NB4 (cell line): ENCODE results near the gene NKAP.

Source experiments
- POLR2A ChIP-seq: IDR thresholded peaks from 2 replicates; pipeline ENCODE4 v1.6.1; 2011; ENCODE audit warnings: mild to moderate bottlenecking; ENCODE audit not compliant: insufficient read length; ENCODE audit errors: extremely low read depth
- TF ChIP-seq, protein P1 (sequence below): IDR thresholded peaks from one replicate; pipeline ENCODE4 v1.5.1; 2012; ENCODE audit warnings: low read depth, low read length

DNA sequence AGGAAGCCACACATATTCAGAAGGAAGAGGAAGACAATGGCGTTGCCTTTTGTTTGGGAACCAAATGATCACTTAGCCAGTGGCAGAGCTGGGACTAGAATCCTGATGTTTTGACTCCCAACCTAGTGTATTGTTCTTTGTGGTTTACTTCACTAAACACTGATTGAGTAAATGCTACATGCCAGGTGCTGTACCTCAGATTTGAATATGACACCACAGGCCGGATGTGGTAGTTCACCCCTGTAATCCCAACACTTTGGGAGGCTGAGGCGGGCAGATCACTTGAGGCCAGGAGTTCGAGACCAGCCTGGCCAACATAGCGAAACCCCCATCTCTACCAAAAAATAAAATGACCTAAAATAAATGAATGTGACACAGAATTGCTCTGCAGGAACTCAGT lies 63.5 kb downstream of the NKAP start:
- TF ChIP-seq, protein P1, sequence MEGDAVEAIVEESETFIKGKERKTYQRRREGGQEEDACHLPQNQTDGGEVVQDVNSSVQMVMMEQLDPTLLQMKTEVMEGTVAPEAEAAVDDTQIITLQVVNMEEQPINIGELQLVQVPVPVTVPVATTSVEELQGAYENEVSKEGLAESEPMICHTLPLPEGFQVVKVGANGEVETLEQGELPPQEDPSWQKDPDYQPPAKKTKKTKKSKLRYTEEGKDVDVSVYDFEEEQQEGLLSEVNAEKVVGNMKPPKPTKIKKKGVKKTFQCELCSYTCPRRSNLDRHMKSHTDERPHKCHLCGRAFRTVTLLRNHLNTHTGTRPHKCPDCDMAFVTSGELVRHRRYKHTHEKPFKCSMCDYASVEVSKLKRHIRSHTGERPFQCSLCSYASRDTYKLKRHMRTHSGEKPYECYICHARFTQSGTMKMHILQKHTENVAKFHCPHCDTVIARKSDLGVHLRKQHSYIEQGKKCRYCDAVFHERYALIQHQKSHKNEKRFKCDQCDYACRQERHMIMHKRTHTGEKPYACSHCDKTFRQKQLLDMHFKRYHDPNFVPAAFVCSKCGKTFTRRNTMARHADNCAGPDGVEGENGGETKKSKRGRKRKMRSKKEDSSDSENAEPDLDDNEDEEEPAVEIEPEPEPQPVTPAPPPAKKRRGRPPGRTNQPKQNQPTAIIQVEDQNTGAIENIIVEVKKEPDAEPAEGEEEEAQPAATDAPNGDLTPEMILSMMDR = no peak
- TF ChIP-seq POLR2A = no peak
